PC-9 (cell line): ENCODE results near the gene NAGK. TPM values are rescaled to one million over a fixed set of nuclear protein-coding genes. Genes with fewer than 3 reads are reported as not detected.
A peak's percentile ranks its signal among the peaks of the same experiment; 100 is the strongest.
"Not testable (repeated sequence)": the region's sequence is repeated elsewhere in the genome, so short reads cannot be mapped to it uniquely, and the experiment has no call there.

Experiments
- BruUV-seq: library from RNA; stranded (reverse); fragments of 400-500 nt; replicated peaks from 2 replicates; lab custom pipeline; 2021; lab: Mats Ljungman, UMichigan
- CTCF ChIA-PET: fragments of 300-600 bp; sonication (Branson Sonifier 250); formaldehyde crosslinking; loops from one replicate; lab custom pipeline; 2022; ENCODE audit warnings: antibody characterized with exemption; lab: Charles Lee
- POLR2A ChIA-PET: fragments of 300-600 bp; sonication (Branson Sonifier 250); formaldehyde crosslinking; loops from one replicate; lab custom pipeline; 2022; ENCODE audit warnings: antibody characterized with exemption; ENCODE audit not compliant: unreplicated experiment; lab: Charles Lee
- DNase-seq, 2 experiments: peaks; one replicate each; pipeline versions ENCODE4 v3.0.0 to v3.0.0-alpha.2; 2015 to 2022; ENCODE audit warnings: mixed read lengths in 1 of 2
- H2AFZ ChIP-seq: fragments of 200-600 bp; sonication (generic); 2 replicates; pipeline ENCODE4 v1.8.1; 2017; ENCODE audit warnings: antibody characterized with exemption
- H3F3A ChIP-seq: fragments of 200-600 bp; sonication (generic); 2 replicates; pipeline ENCODE4 v1.8.1; 2017; ENCODE audit warnings: antibody characterized with exemption, mild to moderate bottlenecking, low read depth; ENCODE audit not compliant: insufficient read depth
- H3K27ac ChIP-seq: fragments of 200-600 bp; sonication (generic); 2 replicates; pipeline ENCODE4 v1.6.1; 2016; ENCODE audit warnings: mixed run types
- H3K27me3 ChIP-seq: fragments of 200-600 bp; sonication (generic); 2 replicates; pipeline ENCODE4 v1.6.1; 2016; ENCODE audit warnings: low read depth, mixed run types; ENCODE audit not compliant: insufficient read depth
- H3K36me3 ChIP-seq: fragments of 200-600 bp; sonication (generic); 2 replicates; pipeline ENCODE4 v1.6.1; 2016; ENCODE audit warnings: low read depth, mixed run types
- H3K4me1 ChIP-seq: fragments of 200-600 bp; sonication (generic); replicated peaks from 2 replicates; pipeline ENCODE4 v1.6.1; 2016; ENCODE audit warnings: mixed run types; ENCODE audit not compliant: insufficient read depth
- H3K4me2 ChIP-seq: fragments of 200-600 bp; sonication (generic); 2 replicates; pipeline ENCODE4 v1.6.1; 2017; ENCODE audit warnings: mixed run types
- H3K4me3 ChIP-seq: fragments of 200-600 bp; sonication (generic); 2 replicates; pipeline ENCODE4 v1.6.1; 2016; ENCODE audit warnings: mixed run types
- H3K79me2 ChIP-seq: fragments of 200-600 bp; sonication (generic); 2 replicates; pipeline ENCODE4 v1.6.1; 2017; ENCODE audit warnings: low read depth, mixed run types
- H3K9me2 ChIP-seq: fragments of 200-600 bp; sonication (generic); 2 replicates; pipeline ENCODE4 v1.8.1; 2017; ENCODE audit warnings: mild to moderate bottlenecking; ENCODE audit not compliant: insufficient read depth
- H3K9me3 ChIP-seq: fragments of 200-600 bp; sonication (generic); 2 replicates; pipeline ENCODE4 v1.8.1; 2016; ENCODE audit warnings: low read depth; ENCODE audit not compliant: insufficient read depth
- H4K20me1 ChIP-seq: fragments of 200-600 bp; sonication (generic); 2 replicates; pipeline ENCODE4 v1.8.1; 2017; ENCODE audit not compliant: insufficient read depth
- EZH2 ChIP-seq: fragments of 200-600 bp; sonication (generic); IDR thresholded peaks from 2 replicates; pipeline ENCODE4 v1.8.0; 2017; ENCODE audit warnings: antibody characterized with exemption, low read depth
- intact Hi-C: fragments of 100-400 bp; cut with micrococcal nuclease; formaldehyde crosslinking; loops from one replicate; pipeline ENCODE4 v1.10.0; 2022; ENCODE audit not compliant: unreplicated experiment
- total RNA-seq: library from RNA; stranded (reverse); gene quantifications from 2 replicates; pipeline ENCODE4 v1.2.3, GENCODE V29; 2021
- TF ChIP-seq, protein P1 (sequence below): fragments of 200-600 bp; sonication (generic); conservative IDR thresholded peaks from 2 replicates; pipeline ENCODE4 v1.6.1; 2017; ENCODE audit warnings: mixed run types, antibody characterized with exemption, mild to moderate bottlenecking, moderate library complexity

Gene NAGK
- total RNA-seq, 1 experiment from 2014 or later = 34.1 TPM

DNA sequence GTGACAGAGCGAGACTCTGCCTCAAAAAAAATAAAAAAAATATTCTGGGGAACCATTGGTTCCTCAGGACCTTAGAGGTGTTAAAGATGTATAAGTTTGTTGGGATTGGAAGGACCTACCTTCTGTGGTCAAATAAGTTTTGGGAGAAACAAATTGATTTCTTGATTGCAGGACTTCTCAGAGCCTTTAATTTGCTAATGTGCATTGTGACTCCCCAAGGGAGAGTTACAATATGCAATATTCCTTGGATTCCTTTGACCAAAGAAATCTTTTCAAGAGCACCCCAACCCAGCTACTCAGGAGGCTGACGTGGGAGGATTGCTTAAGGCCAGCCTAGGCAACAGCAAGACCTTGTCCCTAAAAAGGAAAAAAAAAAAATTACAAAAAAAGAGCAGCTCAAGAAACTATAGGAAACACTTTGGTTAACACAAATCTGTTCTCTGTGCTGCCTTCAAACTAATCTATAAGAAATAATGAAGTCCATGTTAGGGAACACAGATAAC lies 6.5 kb downstream of the NAGK start:
- POLR2A ChIA-PET = no interaction called here
- Histone ChIP-seq H3K36me3 (no peaks in the 10 kb centered on the region), H3K27ac (no peak overlapping the region)

GRCh38 chr2:71078624-71079023 lies 10.2 kb downstream of the NAGK start:
- H3K9me2 ChIP-seq = no peaks in the 10 kb centered on the region
- H3K79me2 ChIP-seq = no peaks in the 10 kb centered on the region
- ChIA-PET POLR2A (no interaction called here), CTCF (no interaction called here)
- no peak overlapping the region for H3K4me3 ChIP-seq
- no peak overlapping the region for H3K4me2 ChIP-seq
- no TSS peak for BruUV-seq
- no peak overlapping the region for H2AFZ ChIP-seq
- H3K27me3 ChIP-seq = no peaks in the 10 kb centered on the region
- H3K36me3 ChIP-seq = no peaks in the 10 kb centered on the region
- no peak overlapping the region for H3K27ac ChIP-seq
- TF ChIP-seq, protein P1, sequence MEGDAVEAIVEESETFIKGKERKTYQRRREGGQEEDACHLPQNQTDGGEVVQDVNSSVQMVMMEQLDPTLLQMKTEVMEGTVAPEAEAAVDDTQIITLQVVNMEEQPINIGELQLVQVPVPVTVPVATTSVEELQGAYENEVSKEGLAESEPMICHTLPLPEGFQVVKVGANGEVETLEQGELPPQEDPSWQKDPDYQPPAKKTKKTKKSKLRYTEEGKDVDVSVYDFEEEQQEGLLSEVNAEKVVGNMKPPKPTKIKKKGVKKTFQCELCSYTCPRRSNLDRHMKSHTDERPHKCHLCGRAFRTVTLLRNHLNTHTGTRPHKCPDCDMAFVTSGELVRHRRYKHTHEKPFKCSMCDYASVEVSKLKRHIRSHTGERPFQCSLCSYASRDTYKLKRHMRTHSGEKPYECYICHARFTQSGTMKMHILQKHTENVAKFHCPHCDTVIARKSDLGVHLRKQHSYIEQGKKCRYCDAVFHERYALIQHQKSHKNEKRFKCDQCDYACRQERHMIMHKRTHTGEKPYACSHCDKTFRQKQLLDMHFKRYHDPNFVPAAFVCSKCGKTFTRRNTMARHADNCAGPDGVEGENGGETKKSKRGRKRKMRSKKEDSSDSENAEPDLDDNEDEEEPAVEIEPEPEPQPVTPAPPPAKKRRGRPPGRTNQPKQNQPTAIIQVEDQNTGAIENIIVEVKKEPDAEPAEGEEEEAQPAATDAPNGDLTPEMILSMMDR = no peak
- TF ChIP-seq EZH2 = no peak
- no peak for DNase-seq
- H3K4me1 ChIP-seq = no peaks in the 10 kb centered on the region
- no peaks in the 10 kb centered on the region for H3K9me3 ChIP-seq
- H3F3A ChIP-seq = no peaks in the 10 kb centered on the region
- intact Hi-C loops = no loop called here
- no peaks in the 10 kb centered on the region for H4K20me1 ChIP-seq

More for the DNA sequence above, 6.5 kb downstream of the NAGK start:
- DNase-seq = no peak
- Histone ChIP-seq H3K4me3 (no peak overlapping the region), H2AFZ (no peak overlapping the region), H3K4me1 (peaks cover 6% of the 10 kb centered on the region), H3K79me2 (peaks cover 9% of the 10 kb centered on the region), H3K27me3 (no peaks in the 10 kb centered on the region), H3K4me2 (no peak overlapping the region), H3K9me3 (no peaks in the 10 kb centered on the region), H3K9me2 (no peaks in the 10 kb centered on the region), H3F3A (no peaks in the 10 kb centered on the region), H4K20me1 (no peaks in the 10 kb centered on the region)
- BruUV-seq = no TSS peak
- CTCF ChIA-PET = no interaction called here
- intact Hi-C loops = no loop called here
- TF ChIP-seq, protein P1 = no peak
- no peak for TF ChIP-seq EZH2

GRCh38 chr2:71082402-71083252 lies 14.2 kb downstream of the NAGK start:
- H3K4me3 ChIP-seq = no peak overlapping the region
- no peak overlapping the region for H2AFZ ChIP-seq
- no peaks in the 10 kb centered on the region for H3K9me3 ChIP-seq
- no peak overlapping the region for H3K4me2 ChIP-seq
- H3F3A ChIP-seq = no peaks in the 10 kb centered on the region
- no peaks in the 10 kb centered on the region for H4K20me1 ChIP-seq
- H3K36me3 ChIP-seq = no peaks in the 10 kb centered on the region
- H3K9me2 ChIP-seq = no peaks in the 10 kb centered on the region
- ChIA-PET CTCF (interaction anchor here (0.6 kb wide), 1 partner anchor 249 kb away, joined by 4 read pairs; the partner anchor contains the start of gene ZNF638), POLR2A (interaction anchor here (0.6 kb wide), 2 partner anchors 108 to 1080 kb away, joined by 3 to 6 read pairs; no protein-coding TSS in a partner anchor)
- H3K79me2 ChIP-seq = no peaks in the 10 kb centered on the region
- intact Hi-C loops = no loop called here
- TF ChIP-seq, protein P1 = no peak
- no peak for TF ChIP-seq EZH2
- no peak overlapping the region for H3K27ac ChIP-seq
- DNase-seq = no peak
- H3K27me3 ChIP-seq = no peaks in the 10 kb centered on the region
- H3K4me1 ChIP-seq = no peaks in the 10 kb centered on the region
- BruUV-seq = TSS peak; percentile 17

- H3K36me3 ChIP-seq, H4K20me1 ChIP-seq, H3K4me2 ChIP-seq, H3K9me3 ChIP-seq, H3K79me2 ChIP-seq, DNase-seq, H3K27me3 ChIP-seq, H3K4me3 ChIP-seq, H2AFZ ChIP-seq, intact Hi-C loops, CTCF ChIA-PET, H3K27ac ChIP-seq, BruUV-seq, H3K4me1 ChIP-seq, H3K9me2 ChIP-seq, H3F3A ChIP-seq: not testable (repeated sequence)
- POLR2A ChIA-PET = interaction anchor here (0.6 kb wide), 1 partner anchor 108 kb away, joined by 3 read pairs; no protein-coding TSS in a partner anchor
Observed at GRCh38 chr2:71083297-71083696, 14.8 kb downstream of the NAGK start.

DNA sequence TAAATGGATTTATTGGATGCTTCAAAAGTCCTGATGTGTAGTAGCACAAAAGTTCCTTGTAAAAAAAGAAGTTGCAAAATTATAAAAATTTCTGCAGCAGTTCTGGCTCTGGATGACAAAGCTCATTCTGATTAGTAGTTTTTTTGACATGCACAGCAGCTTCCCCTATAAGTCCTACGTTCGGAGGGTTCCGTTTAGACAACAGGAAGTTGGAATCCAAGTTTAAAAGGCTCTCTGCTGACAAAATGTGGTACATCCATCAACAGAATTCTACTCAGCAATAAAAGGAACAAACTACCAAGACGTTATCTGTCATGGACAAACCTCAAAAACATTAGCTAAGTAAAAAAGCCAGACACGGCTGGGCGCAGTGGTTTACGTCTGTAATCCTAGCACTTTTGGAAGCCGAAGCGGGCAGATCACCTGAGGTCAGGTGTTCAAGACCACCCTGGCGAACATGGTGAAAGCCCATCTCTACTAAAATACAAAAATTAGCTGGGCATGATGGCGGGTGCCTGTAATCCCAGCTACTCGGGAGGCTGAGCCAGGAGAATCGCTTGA lies 15.4 kb downstream of the NAGK start:
- H3K9me2 ChIP-seq, H3K4me2 ChIP-seq, CTCF ChIA-PET: not testable (repeated sequence)

More for the DNA sequence above, 15.4 kb downstream of the NAGK start:
- H3K27me3 ChIP-seq, BruUV-seq, H3K36me3 ChIP-seq, H3K4me3 ChIP-seq, intact Hi-C loops, H4K20me1 ChIP-seq, H3K79me2 ChIP-seq, H3K4me1 ChIP-seq, H2AFZ ChIP-seq, H3F3A ChIP-seq, H3K9me3 ChIP-seq, DNase-seq, POLR2A ChIA-PET, H3K27ac ChIP-seq: not testable (repeated sequence)
